Measurements from ENCODE around the gene MBD5.

GRCh38 chr2:148501545-148501944 lies 480.7 kb downstream of the MBD5 start:
- TF ChIP-seq CTCF (IDR thresholded peaks at IDR 0.05) (no peak), EZH2phosphoT487 (IDR thresholded peaks at IDR 0.05) (no peak), EZH2 (IDR thresholded peaks at IDR 0.05) (no peak)

All from neural progenitor cell (in vitro differentiated cells).